Mesenchymal stem cell (in vitro differentiated cells and primary cell): ENCODE measurements around the gene AGAP1.

ENCODE experiments used
- DNase-seq: peaks from one replicate; pipeline ENCODE4 v3.0.0-alpha.2; 2013
- H2AFZ ChIP-seq: one replicate; pipeline ENCODE4 v1.6.1; 2013; ENCODE audit warnings: low read depth, mild to moderate bottlenecking, control low read depth, inconsistent platforms, low read length, moderate library complexity
- H2AK5ac ChIP-seq: 2 replicates; pipeline ENCODE4 v1.6.1; 2013; ENCODE audit warnings: low read length, moderate library complexity, mild to moderate bottlenecking, inconsistent platforms; ENCODE audit not compliant: severe bottlenecking
- H2BK120ac ChIP-seq: one replicate; pipeline ENCODE4 v1.6.1; 2013; ENCODE audit warnings: low read depth, mild to moderate bottlenecking, inconsistent platforms, low read length, moderate library complexity
- H2BK12ac ChIP-seq, 2 experiments: one replicate each; pipeline ENCODE4 v1.6.1; 2013; ENCODE audit warnings: inconsistent platforms in 2 of 2, low read length in 2 of 2, mild to moderate bottlenecking in 2 of 2, moderate library complexity in 2 of 2, control low read depth in 1 of 2
- H2BK15ac ChIP-seq: one replicate; pipeline ENCODE4 v1.6.1; 2013; ENCODE audit warnings: mild to moderate bottlenecking, low read depth, inconsistent platforms; ENCODE audit not compliant: poor library complexity, severe bottlenecking
- H2BK5ac ChIP-seq: 2 replicates; pipeline ENCODE4 v1.6.1; 2013; ENCODE audit warnings: low read depth, mild to moderate bottlenecking, low read length, control low read depth, inconsistent platforms; ENCODE audit not compliant: poor library complexity, severe bottlenecking
- H3K14ac ChIP-seq, 2 experiments: one replicate each; pipeline ENCODE4 v1.6.1; 2013; ENCODE audit warnings: inconsistent platforms in 2 of 2, low read length in 2 of 2, control low read depth in 1 of 2, mild to moderate bottlenecking in 1 of 2, moderate library complexity in 1 of 2
- H3K18ac ChIP-seq, 2 experiments: one replicate each; pipeline ENCODE4 v1.6.1; 2013; ENCODE audit warnings: inconsistent platforms in 2 of 2, low read length in 2 of 2, control low read depth in 1 of 2, low read depth in 1 of 2, mild to moderate bottlenecking in 1 of 2
- H3K23ac ChIP-seq, 2 experiments: one replicate each; pipeline ENCODE4 v1.6.1; 2013; ENCODE audit warnings: inconsistent platforms in 2 of 2, low read length in 2 of 2, mild to moderate bottlenecking in 2 of 2, moderate library complexity in 2 of 2, control low read depth in 1 of 2
- H3K27ac ChIP-seq: 2 replicates; pipeline ENCODE4 v1.5.1; 2013; ENCODE audit warnings: mild to moderate bottlenecking, moderate library complexity, low read length, control low read depth, inconsistent platforms; ENCODE audit not compliant: poor library complexity, severe bottlenecking
- H3K27me3 ChIP-seq, 2 experiments: 2 replicates each; pipeline versions ENCODE4 v1.6.1 to v1.7.0; 2013; ENCODE audit warnings: low read length in 2 of 2, mild to moderate bottlenecking in 2 of 2, moderate library complexity in 2 of 2, control low read depth in 1 of 2, inconsistent platforms in 1 of 2; ENCODE audit not compliant: control insufficient read depth in 1 of 2, insufficient read depth in 1 of 2
- H3K36me3 ChIP-seq, 2 experiments: 2 replicates each; pipeline versions ENCODE4 v1.6.1 to v1.7.0; 2013; ENCODE audit warnings: low read length in 2 of 2, control low read depth in 1 of 2, inconsistent platforms in 1 of 2, low read depth in 1 of 2, mild to moderate bottlenecking in 1 of 2; ENCODE audit not compliant: insufficient read depth in 2 of 2, control insufficient read depth in 1 of 2
- H3K4ac ChIP-seq, 2 experiments: one replicate each; pipeline ENCODE4 v1.6.1; 2013; ENCODE audit warnings: inconsistent platforms in 2 of 2, low read length in 2 of 2, mild to moderate bottlenecking in 2 of 2, moderate library complexity in 2 of 2, control low read depth in 1 of 2, low read depth in 1 of 2
- H3K4me1 ChIP-seq: 2 replicates; pipeline ENCODE4 v1.6.1; 2013; ENCODE audit warnings: low read depth, low read length, control low read depth; ENCODE audit not compliant: control insufficient read depth, insufficient read depth
- H3K4me2 ChIP-seq: 2 replicates; pipeline ENCODE4 v1.6.1; 2013; ENCODE audit warnings: low read length, mild to moderate bottlenecking, inconsistent platforms; ENCODE audit not compliant: poor library complexity, severe bottlenecking
- H3K4me3 ChIP-seq, 2 experiments: 2 replicates each; pipeline versions ENCODE4 v1.5.1 to v1.7.0; 2013; ENCODE audit warnings: low read length in 2 of 2, mild to moderate bottlenecking in 2 of 2, control low read depth in 1 of 2, low read depth in 1 of 2; ENCODE audit not compliant: insufficient read depth in 1 of 2
- H3K79me1 ChIP-seq: replicated peaks from 2 replicates; pipeline ENCODE4 v1.6.1; 2013; ENCODE audit warnings: mild to moderate bottlenecking, control low read depth, low read length, inconsistent platforms; ENCODE audit not compliant: poor library complexity, severe bottlenecking
- H3K9ac ChIP-seq: 2 replicates; pipeline ENCODE4 v1.7.0; 2013; ENCODE audit warnings: mild to moderate bottlenecking, low read length, moderate library complexity
- H3K9me3 ChIP-seq: 2 replicates; pipeline ENCODE4 v1.7.0; 2013; ENCODE audit warnings: mild to moderate bottlenecking, low read length; ENCODE audit not compliant: control insufficient read depth
- H4K8ac ChIP-seq: one replicate; pipeline ENCODE4 v1.6.1; 2013; ENCODE audit warnings: inconsistent platforms, mild to moderate bottlenecking, low read length, moderate library complexity
- H4K91ac ChIP-seq: one replicate; pipeline ENCODE4 v1.6.1; 2013; ENCODE audit warnings: mild to moderate bottlenecking, low read length, inconsistent platforms
- WGBS: methylation state at CpG from one replicate; pipeline ENCODE4 v1.1.7; 2013; ENCODE audit warnings: mixed read lengths; 5-methylcytosine and 5-hydroxymethylcytosine counted together

Gene AGAP1

DNA sequence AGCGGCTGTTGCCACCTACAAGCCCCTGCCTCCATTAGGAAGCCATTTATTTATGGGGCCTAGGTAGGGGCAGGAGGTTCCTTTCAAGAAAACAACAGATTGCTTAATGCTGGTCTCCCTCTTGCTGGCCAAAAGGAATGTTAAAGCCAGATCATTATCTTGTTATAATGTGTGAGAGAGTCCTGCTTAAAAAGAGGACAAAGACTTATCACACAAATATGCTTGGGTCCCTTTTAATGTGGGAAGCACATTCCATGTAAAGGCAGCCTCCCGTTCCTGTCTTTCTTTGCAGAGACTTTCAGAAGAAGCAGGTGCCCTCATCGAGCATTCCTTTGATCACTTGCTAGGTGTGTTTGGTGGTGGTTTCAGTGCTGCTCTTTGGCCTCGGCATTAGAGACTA lies 76.4 kb downstream of the AGAP1 start:
- Histone ChIP-seq H3K27ac (no peak overlapping the region), H4K91ac (no peak overlapping the region), H2BK15ac (no peak overlapping the region), H3K9me3 (peaks cover 7% of the 10 kb centered on the region), H2AK5ac (peak overlapping the region; percentile 58), H3K4ac (no peak overlapping the region), H4K8ac (no peak overlapping the region), H2BK12ac (no peak overlapping the region), H3K36me3 (peaks cover 5 to 8% of the 10 kb centered on the region in 2 experiments), H3K27me3 (no peaks in the 10 kb centered on the region), H3K18ac (no peak overlapping the region), H2BK5ac (no peak overlapping the region), H3K4me2 (no peak overlapping the region), H3K79me1 (peaks cover 41% of the 10 kb centered on the region), H2BK120ac (no peak overlapping the region), H3K14ac (no peak overlapping the region), H2AFZ (no peak overlapping the region), H3K23ac (no peak overlapping the region), H3K4me1 (peaks cover 30% of the 10 kb centered on the region), H3K4me3 (peak overlapping the region in 1 of 2 experiments; percentile 24), H3K9ac (peak overlapping the region; percentile 41)
- peak; percentile 38 for DNase-seq
- 71% methylated on average over 4 of the region's 4 CpGs for WGBS

DNA sequence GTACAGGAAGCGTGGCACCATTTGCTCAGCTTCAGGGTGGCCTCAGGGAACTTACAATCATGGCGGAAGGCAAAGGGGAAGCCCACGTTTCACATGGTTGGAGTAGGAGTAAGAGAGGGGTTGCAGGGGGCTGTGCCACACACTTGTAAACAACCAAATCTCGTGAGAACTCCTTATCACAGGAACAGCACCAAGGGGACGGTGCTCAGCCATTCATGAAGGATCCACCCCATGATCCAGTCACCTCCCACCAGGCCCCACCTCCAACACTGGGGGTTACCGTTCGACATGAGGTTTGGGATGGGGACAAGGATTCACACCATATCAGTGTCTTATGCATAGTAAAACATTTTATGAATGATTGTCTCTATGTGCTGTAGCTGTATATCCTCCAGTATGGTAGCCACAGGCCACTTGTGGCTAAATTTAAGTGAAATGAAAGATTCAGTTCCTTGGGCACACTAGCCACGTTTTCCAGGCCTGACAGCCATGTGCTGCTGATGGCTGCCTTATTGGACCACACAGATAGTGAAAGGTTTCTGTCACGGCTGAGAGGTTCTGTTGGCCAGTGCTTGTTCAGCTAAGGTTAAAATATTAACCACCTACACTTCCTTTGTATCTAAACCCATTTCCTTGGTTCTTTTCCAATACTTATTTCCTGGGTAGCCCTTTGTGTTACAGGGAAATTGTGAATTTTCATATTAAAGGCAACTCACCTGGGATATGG lies 77.3 kb downstream of the AGAP1 start:
- no peak overlapping the region for H3K14ac ChIP-seq
- peak overlapping the region; percentile 67 for H2BK5ac ChIP-seq
- no peak overlapping the region for H3K23ac ChIP-seq
- H3K4me2 ChIP-seq, result no peak overlapping the region
- H4K8ac ChIP-seq, result no peak overlapping the region
- 87% methylated on average over 6 of the region's 9 CpGs for WGBS
- H2AK5ac ChIP-seq, result peak overlapping the region; percentile 86
- no peak overlapping the region for H2BK15ac ChIP-seq
- no peak overlapping the region for H3K9ac ChIP-seq
- H3K18ac ChIP-seq, result no peak overlapping the region
- H2AFZ ChIP-seq, result no peak overlapping the region
- H2BK120ac ChIP-seq, result no peak overlapping the region
- no peak overlapping the region for H2BK12ac ChIP-seq
- no peak overlapping the region for H3K4me3 ChIP-seq
- DNase-seq, result no peak
- H3K4me1 ChIP-seq, result peaks cover 34% of the 10 kb centered on the region
- no peaks in the 10 kb centered on the region for H3K27me3 ChIP-seq
- H3K9me3 ChIP-seq, result peaks cover 7% of the 10 kb centered on the region
- H3K4ac ChIP-seq, result no peak overlapping the region
- no peak overlapping the region for H4K91ac ChIP-seq
- H3K27ac ChIP-seq, result no peak overlapping the region
- H3K79me1 ChIP-seq, result peaks cover 45% of the 10 kb centered on the region
- peaks cover 5 to 8% of the 10 kb centered on the region in 2 experiments for H3K36me3 ChIP-seq

GRCh38 chr2:235572592-235572991 lies 78.7 kb downstream of the AGAP1 start:
- Histone ChIP-seq H3K4me2 (no peak overlapping the region), H3K14ac (no peak overlapping the region), H2AFZ (no peak overlapping the region), H3K23ac (no peak overlapping the region), H2BK5ac (no peak overlapping the region), H4K8ac (no peak overlapping the region), H3K4me3 (no peak overlapping the region), H3K18ac (no peak overlapping the region), H3K79me1 (peaks cover 44% of the 10 kb centered on the region), H2AK5ac (peak overlapping the region; percentile 83), H2BK12ac (no peak overlapping the region), H3K4ac (no peak overlapping the region), H3K4me1 (peaks cover 40% of the 10 kb centered on the region), H3K36me3 (peaks cover 0 to 5% of the 10 kb centered on the region in 2 experiments), H3K27ac (no peak overlapping the region), H3K9me3 (peaks cover 7% of the 10 kb centered on the region), H2BK120ac (no peak overlapping the region), H4K91ac (no peak overlapping the region), H3K9ac (no peak overlapping the region), H3K27me3 (no peaks in the 10 kb centered on the region), H2BK15ac (no peak overlapping the region)
- no peak for DNase-seq
- WGBS, result 87% methylated on average over 7 of the region's 7 CpGs

- Histone ChIP-seq H2BK120ac (no peak overlapping the region), H3K4ac (no peak overlapping the region), H3K4me1 (peaks cover 43% of the 10 kb centered on the region), H3K9me3 (peaks cover 3% of the 10 kb centered on the region), H2BK12ac (no peak overlapping the region), H2BK5ac (no peak overlapping the region), H3K27ac (peak overlapping the region; percentile 67), H2AFZ (no peak overlapping the region), H2BK15ac (no peak overlapping the region), H3K36me3 (peaks cover 2 to 3% of the 10 kb centered on the region in 2 experiments), H3K4me3 (no peak overlapping the region), H3K79me1 (peaks cover 43% of the 10 kb centered on the region), H3K14ac (peak overlapping the region in 1 of 2 experiments; percentile 66), H2AK5ac (peak overlapping the region; percentile 67), H3K27me3 (no peaks in the 10 kb centered on the region), H3K9ac (no peak overlapping the region), H4K91ac (peak overlapping the region; percentile 43), H3K18ac (no peak overlapping the region), H4K8ac (no peak overlapping the region), H3K4me2 (peak overlapping the region; percentile 23), H3K23ac (peak overlapping the region in 1 of 2 experiments; percentile 75)
- 97% methylated on average over 11 of the region's 12 CpGs for WGBS
- DNase-seq, result no peak
These were observed 79.7 kb downstream of the AGAP1 start for GRCh38 chr2:235573331-235574221.
